ENCODE results near the gene CDK19. TPM values are rescaled to one million over a fixed set of nuclear protein-coding genes. Genes with fewer than 3 reads are reported as not detected.

CDK19 gene
- polyA plus RNA-seq (2013, experiment 1 of 2) = 4.3 TPM
- 7.1 TPM for polyA plus RNA-seq (2013, experiment 2 of 2)

GRCh38 chr6:110815411-110816409 lies at the start of gene CDK19:
TSS of gene CDK19 (minus strand) at chr6:110815469. CDS start at chr6:110815136, 333 bp downstream.
- under 1% methylated on average over 48 of the region's 48 CpGs for WGBS

GRCh38 chr6:110864824-110865223 lies 49.6 kb upstream of the CDK19 start:
- Histone ChIP-seq H3K4me3 (ENCODE audit: low read length) (no peak overlapping the region), H3K27ac (ENCODE audit: low read depth, low read length) (peak overlapping the region; percentile 17; the same call in 1 of the 2 replicates), H3K4me1 (ENCODE audit: insufficient read depth, low read length) (peaks cover 16% of the 10 kb centered on the region), H3K27me3 (ENCODE audit: insufficient read depth, low read length) (no peaks in the 10 kb centered on the region), H3K9ac (ENCODE audit: low read depth, low read length) (no peak overlapping the region), H3K36me3 (ENCODE audit: insufficient read depth, low read length) (no peaks in the 10 kb centered on the region), H3K9me3 (ENCODE audit: insufficient read depth, low read depth, low read length) (no peaks in the 10 kb centered on the region)
- WGBS = 83% methylated on average over 1 of the region's 2 CpGs

More at GRCh38 chr6:110815411-110816409, at the start of gene CDK19:
- H3K4me3 ChIP-seq (ENCODE audit: low read length) = peak within 1 kb of the TSS; percentile 60
- peak within 1 kb of the TSS; percentile 97 for H3K27ac ChIP-seq (ENCODE audit: low read depth, low read length)
- H3K27me3 ChIP-seq (ENCODE audit: insufficient read depth, low read length) = no peaks in the 10 kb centered on the region
- no peaks in the 10 kb centered on the region for H3K9me3 ChIP-seq (ENCODE audit: insufficient read depth, low read depth, low read length)
- H3K36me3 ChIP-seq (ENCODE audit: insufficient read depth, low read length) = no peaks in the 10 kb centered on the region
- H3K9ac ChIP-seq (ENCODE audit: low read depth, low read length) = peak within 1 kb of the TSS; percentile 82
- H3K4me1 ChIP-seq (ENCODE audit: insufficient read depth, low read length) = peaks cover 14% of the 10 kb centered on the region

GRCh38 chr6:110859335-110859792 lies 44.1 kb upstream of the CDK19 start:
- Histone ChIP-seq H3K4me3 (ENCODE audit: low read length) (no peak overlapping the region), H3K4me1 (ENCODE audit: insufficient read depth, low read length) (peaks cover 2% of the 10 kb centered on the region), H3K9me3 (ENCODE audit: insufficient read depth, low read depth, low read length) (no peaks in the 10 kb centered on the region), H3K9ac (ENCODE audit: low read depth, low read length) (no peak overlapping the region), H3K27ac (ENCODE audit: low read depth, low read length) (no peak overlapping the region), H3K36me3 (ENCODE audit: insufficient read depth, low read length) (no peaks in the 10 kb centered on the region), H3K27me3 (ENCODE audit: insufficient read depth, low read length) (no peaks in the 10 kb centered on the region)
- 92% methylated on average over 8 of the region's 12 CpGs for WGBS

DNA sequence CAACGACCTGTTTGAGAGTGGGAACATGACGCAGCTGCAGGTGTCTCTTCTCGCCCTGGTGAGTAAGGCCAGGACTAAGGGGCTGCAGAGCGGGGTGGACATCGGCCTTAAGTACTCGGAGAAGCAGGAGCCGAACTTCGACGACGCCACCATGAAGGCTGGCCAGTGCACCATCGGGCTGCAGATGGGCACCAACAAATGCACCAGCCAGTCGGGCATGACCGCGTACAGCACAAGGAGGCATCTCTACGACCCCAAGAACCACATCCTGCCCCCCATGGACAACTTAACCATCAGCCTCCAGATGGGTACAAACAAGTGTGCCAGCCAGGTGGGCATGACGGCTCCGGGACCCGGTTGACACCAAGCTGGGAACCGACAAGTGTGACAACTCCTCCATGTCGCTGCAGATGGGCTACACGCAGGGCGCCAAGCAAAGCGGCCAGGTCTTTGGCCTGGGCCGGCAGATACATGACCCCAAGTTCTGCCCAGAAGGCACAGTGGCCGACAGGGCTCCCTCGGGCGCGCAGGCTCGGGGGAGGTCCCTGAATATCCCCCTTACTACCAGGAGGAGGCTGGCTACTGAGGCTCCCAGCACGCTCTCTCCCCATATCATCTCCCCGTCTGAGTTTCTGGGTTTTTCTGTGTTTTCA lies 43.4 kb upstream of the CDK19 start:
- Histone ChIP-seq H3K9me3 (ENCODE audit: insufficient read depth, low read depth, low read length) (no peaks in the 10 kb centered on the region), H3K36me3 (ENCODE audit: insufficient read depth, low read length) (no peaks in the 10 kb centered on the region), H3K27ac (ENCODE audit: low read depth, low read length) (no peak overlapping the region)

DNA sequence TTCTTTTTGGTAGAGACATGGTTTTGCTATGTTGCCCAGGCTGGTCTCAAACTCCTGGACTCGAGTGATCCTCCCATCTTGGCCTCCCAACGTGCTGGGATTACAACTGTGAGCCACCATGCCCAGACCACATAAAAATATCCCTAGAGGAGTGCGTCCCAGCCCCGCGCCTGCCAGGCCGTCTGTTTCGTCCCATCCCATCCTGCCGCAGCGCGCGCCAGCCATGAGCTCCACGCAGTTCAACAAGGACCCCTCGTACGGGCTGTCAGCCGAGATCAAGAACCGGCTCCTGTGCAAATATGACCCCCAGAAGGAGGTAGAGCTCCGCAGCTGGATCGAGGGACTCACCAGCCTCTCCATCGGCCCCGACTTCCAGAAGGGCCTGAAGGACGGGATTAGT lies 42.7 kb upstream of the CDK19 start:
- 96% methylated on average over 21 of the region's 21 CpGs for WGBS
- Histone ChIP-seq H3K4me3 (ENCODE audit: low read length) (no peak overlapping the region), H3K27ac (ENCODE audit: low read depth, low read length) (no peak overlapping the region), H3K4me1 (ENCODE audit: insufficient read depth, low read length) (no peaks in the 10 kb centered on the region), H3K36me3 (ENCODE audit: insufficient read depth, low read length) (no peaks in the 10 kb centered on the region), H3K9ac (ENCODE audit: low read depth, low read length) (no peak overlapping the region), H3K9me3 (ENCODE audit: insufficient read depth, low read depth, low read length) (no peaks in the 10 kb centered on the region), H3K27me3 (ENCODE audit: insufficient read depth, low read length) (no peaks in the 10 kb centered on the region)

More for the DNA sequence above, 43.4 kb upstream of the CDK19 start:
- Histone ChIP-seq H3K4me3 (ENCODE audit: low read length) (no peak overlapping the region), H3K4me1 (ENCODE audit: insufficient read depth, low read length) (no peaks in the 10 kb centered on the region), H3K27me3 (ENCODE audit: insufficient read depth, low read length) (no peaks in the 10 kb centered on the region), H3K9ac (ENCODE audit: low read depth, low read length) (no peak overlapping the region)
- whole genome bisulfite sequencing = 95% methylated on average over 31 of the region's 31 CpGs

- Histone ChIP-seq H3K4me1 (ENCODE audit: insufficient read depth, low read length) (no peaks in the 10 kb centered on the region), H3K36me3 (ENCODE audit: insufficient read depth, low read length) (no peaks in the 10 kb centered on the region), H3K4me3 (ENCODE audit: low read length) (no peak overlapping the region), H3K27ac (ENCODE audit: low read depth, low read length) (no peak overlapping the region), H3K9me3 (ENCODE audit: insufficient read depth, low read depth, low read length) (no peaks in the 10 kb centered on the region), H3K27me3 (ENCODE audit: insufficient read depth, low read length) (no peaks in the 10 kb centered on the region), H3K9ac (ENCODE audit: low read depth, low read length) (no peak overlapping the region)
- 85% methylated on average over 3 of the region's 3 CpGs for WGBS
These were observed 41.0 kb upstream of the CDK19 start for GRCh38 chr6:110856296-110856695.

- Histone ChIP-seq H3K27ac (ENCODE audit: low read depth, low read length) (no peak overlapping the region), H3K9me3 (ENCODE audit: insufficient read depth, low read depth, low read length) (no peaks in the 10 kb centered on the region), H3K9ac (ENCODE audit: low read depth, low read length) (no peak overlapping the region), H3K4me1 (ENCODE audit: insufficient read depth, low read length) (no peaks in the 10 kb centered on the region), H3K27me3 (ENCODE audit: insufficient read depth, low read length) (no peaks in the 10 kb centered on the region), H3K4me3 (ENCODE audit: low read length) (no peak overlapping the region), H3K36me3 (ENCODE audit: insufficient read depth, low read length) (no peaks in the 10 kb centered on the region)
- 95% methylated on average over 5 of the region's 5 CpGs for WGBS
These were observed 38.6 kb upstream of the CDK19 start for GRCh38 chr6:110853754-110854477.

DNA sequence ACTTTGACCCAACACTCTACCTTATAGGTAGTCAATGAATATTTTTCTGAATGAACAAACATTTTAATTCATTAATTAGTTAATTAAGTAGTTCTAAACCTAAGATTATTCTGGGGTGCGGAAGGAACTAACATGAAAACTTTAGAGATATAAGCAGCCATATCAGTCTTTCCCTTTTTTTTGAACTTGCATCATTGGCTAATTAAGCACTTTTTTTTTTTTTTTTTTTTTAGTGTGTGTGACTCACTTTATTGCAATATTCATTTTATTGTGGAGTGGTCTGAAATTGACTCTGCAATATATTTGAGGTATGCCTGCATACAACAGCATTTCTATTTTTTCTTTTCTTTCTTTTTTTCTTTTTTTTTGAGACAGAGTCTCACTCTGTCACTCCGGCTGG lies 37.5 kb upstream of the CDK19 start:
- 98% methylated on average over 1 of the region's 2 CpGs for WGBS

DNA sequence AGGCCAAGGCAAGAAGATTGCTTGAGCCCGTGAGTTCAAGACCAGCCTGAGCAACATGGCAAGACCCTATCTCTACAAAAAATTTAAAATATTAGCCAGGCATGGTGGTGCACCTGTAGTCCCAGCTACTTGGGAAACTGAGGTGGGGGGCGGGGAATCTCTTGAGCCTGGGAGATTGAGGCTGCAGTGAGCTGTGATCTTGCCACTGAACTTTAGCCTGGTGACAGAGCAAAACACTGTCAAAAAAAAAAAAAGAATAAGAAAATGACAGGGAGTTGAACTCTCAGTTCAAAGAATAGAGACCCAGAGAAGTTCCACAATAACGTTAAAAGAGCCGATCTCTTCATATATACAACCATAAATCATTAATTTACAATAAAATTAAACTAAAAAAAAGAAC lies 34.5 kb upstream of the CDK19 start:
- no peaks in the 10 kb centered on the region for H3K9me3 ChIP-seq (ENCODE audit: insufficient read depth, low read depth, low read length)
- H3K27ac ChIP-seq (ENCODE audit: low read depth, low read length) = no peak overlapping the region
- no peaks in the 10 kb centered on the region for H3K36me3 ChIP-seq (ENCODE audit: insufficient read depth, low read length)
- no peaks in the 10 kb centered on the region for H3K27me3 ChIP-seq (ENCODE audit: insufficient read depth, low read length)
- no peak overlapping the region for H3K4me3 ChIP-seq (ENCODE audit: low read length)
- H3K9ac ChIP-seq (ENCODE audit: low read depth, low read length) = no peak overlapping the region
- no peaks in the 10 kb centered on the region for H3K4me1 ChIP-seq (ENCODE audit: insufficient read depth, low read length)
- WGBS = 82% methylated on average over 4 of the region's 4 CpGs

More for the DNA sequence above, 37.5 kb upstream of the CDK19 start:
- no peaks in the 10 kb centered on the region for H3K36me3 ChIP-seq (ENCODE audit: insufficient read depth, low read length)
- no peaks in the 10 kb centered on the region for H3K4me1 ChIP-seq (ENCODE audit: insufficient read depth, low read length)
- H3K27ac ChIP-seq (ENCODE audit: low read depth, low read length) = no peak overlapping the region
- no peaks in the 10 kb centered on the region for H3K9me3 ChIP-seq (ENCODE audit: insufficient read depth, low read depth, low read length)
- H3K4me3 ChIP-seq (ENCODE audit: low read length) = no peak overlapping the region
- no peaks in the 10 kb centered on the region for H3K27me3 ChIP-seq (ENCODE audit: insufficient read depth, low read length)
- H3K9ac ChIP-seq (ENCODE audit: low read depth, low read length) = no peak overlapping the region

GRCh38 chr6:110841266-110841665 lies 26.0 kb upstream of the CDK19 start:
- Histone ChIP-seq H3K36me3 (ENCODE audit: insufficient read depth, low read length) (no peaks in the 10 kb centered on the region), H3K27me3 (ENCODE audit: insufficient read depth, low read length) (no peaks in the 10 kb centered on the region), H3K27ac (ENCODE audit: low read depth, low read length) (no peak overlapping the region), H3K4me3 (ENCODE audit: low read length) (no peak overlapping the region), H3K4me1 (ENCODE audit: insufficient read depth, low read length) (no peaks in the 10 kb centered on the region), H3K9me3 (ENCODE audit: insufficient read depth, low read depth, low read length) (no peaks in the 10 kb centered on the region), H3K9ac (ENCODE audit: low read depth, low read length) (no peak overlapping the region)
- 96% methylated on average over 5 of the region's 6 CpGs for WGBS

Data from HUES64 (cell line).